Erythroblast (primary cell): Measurements from ENCODE around the gene DENND2D.

Experiments used
- GATA1 ChIP-seq: IDR thresholded peaks from 2 replicates; pipeline ENCODE4 v1.6.1; 2011; ENCODE audit warnings: low read depth, mild to moderate bottlenecking, control low read depth, low read length, moderate library complexity
- POLR2A ChIP-seq: IDR thresholded peaks from 2 replicates; pipeline ENCODE4 v1.6.1; 2011; ENCODE audit warnings: mild to moderate bottlenecking, low read length

- TF ChIP-seq POLR2A, result no peak
- no peak for TF ChIP-seq GATA1
Measured at GRCh38 chr1:111145963-111146768, 54.3 kb downstream of the DENND2D start.
